Neuronal stem cell (in vitro differentiated cells): Measurements from ENCODE around the gene TREX2. TPM values are rescaled to one million over a fixed set of nuclear protein-coding genes. Genes with fewer than 3 reads are reported as not detected.

Experiments
- small RNA-seq: library from polyadenylated mRNA; stranded (forward); fragments of <200 nt; extraction: miRNeasy Mini kit (QIAGEN cat#:217004); gene quantifications from one replicate; pipeline ENCODE3, GENCODE V24; 2013; ENCODE audit not compliant: insufficient read depth

TREX2 gene

Small RNA genes lying within 50 kb of the gene (small RNA-seq; reads per million reads assigned to genes)
- not detected for gene RN7SL667P
